Calu3 (cell line): Measurements from ENCODE around the gene OR14C36. TPM values are rescaled to one million over a fixed set of nuclear protein-coding genes. Genes with fewer than 3 reads are reported as not detected.
"Not testable (repeated sequence)": the region's sequence is repeated elsewhere in the genome, so short reads cannot be mapped to it uniquely, and the experiment has no call there.

Experiments
- Bru-seq: library from RNA; stranded (reverse); fragments of 400-500 nt; gene quantifications from one replicate; lab custom pipeline; 2021; lab: Mats Ljungman, UMichigan
- BruChase-seq, 2 experiments: library from RNA; stranded (reverse); fragments of 400-500 nt; gene quantifications; one replicate each; lab custom pipeline; 2021; lab: Mats Ljungman, UMichigan
- BruUV-seq: library from RNA; stranded (reverse); fragments of 400-500 nt; replicated peaks from 2 replicates; lab custom pipeline; 2021; lab: Mats Ljungman, UMichigan
- CTCF ChIA-PET: fragments of 300-600 bp; sonication (Branson Sonifier 250); formaldehyde crosslinking; loops from one replicate; lab custom pipeline; 2022; ENCODE audit warnings: antibody characterized with exemption; lab: Charles Lee
- DNase-seq: peaks from one replicate; pipeline ENCODE4 v3.0.0; 2022
- H3K27ac Mint-ChIP-seq: one replicate; pipeline ENCODE4 v1.8.0; 2022; ENCODE audit warnings: mixed read lengths; ENCODE audit not compliant: unreplicated experiment
- H3K27me3 Mint-ChIP-seq: one replicate; pipeline ENCODE4 v1.8.0; 2022; ENCODE audit warnings: mixed read lengths; ENCODE audit not compliant: unreplicated experiment
- H3K36me3 Mint-ChIP-seq: one replicate; pipeline ENCODE4 v1.8.0; 2022; ENCODE audit warnings: mild to moderate bottlenecking, moderate library complexity, mixed read lengths; ENCODE audit not compliant: insufficient read depth, unreplicated experiment
- H3K4me1 Mint-ChIP-seq: one replicate; pipeline ENCODE4 v1.8.0; 2022; ENCODE audit warnings: mild to moderate bottlenecking, low read depth, mixed read lengths; ENCODE audit not compliant: unreplicated experiment
- H3K4me3 Mint-ChIP-seq: one replicate; pipeline ENCODE4 v1.8.0; 2022; ENCODE audit warnings: mild to moderate bottlenecking, low read depth, moderate library complexity, mixed read lengths; ENCODE audit not compliant: unreplicated experiment
- H3K9me3 Mint-ChIP-seq: one replicate; pipeline ENCODE4 v1.8.0; 2022; ENCODE audit warnings: low read depth, mixed read lengths; ENCODE audit not compliant: unreplicated experiment
- CTCF ChIP-seq: fragments of 200-600 bp; IDR thresholded peaks from one replicate; pipeline ENCODE4 v1.8.0; 2022; ENCODE audit warnings: antibody characterized with exemption; ENCODE audit not compliant: unreplicated experiment
- intact Hi-C: fragments of 100-400 bp; cut with micrococcal nuclease; formaldehyde crosslinking; loops from one replicate; pipeline ENCODE4 v1.10.0; 2022; ENCODE audit not compliant: unreplicated experiment
- long read RNA-seq: library from polyadenylated mRNA; stranded (forward); transcript quantifications from one replicate; pipeline ENCODE4 v2.0.0, GENCODE V29; 2022
- total RNA-seq: library from RNA; stranded (reverse); gene quantifications from 2 replicates; pipeline ENCODE4 v1.2.3, GENCODE V29; 2022

OR14C36 gene
- not detected in 2 replicates for total RNA-seq
- Bru-seq, nascent RNA, result not detected
- BruChase-seq, experiment 1, labeled RNA remaining after a 6-hour chase, result not detected
- BruChase-seq, experiment 2, labeled RNA remaining after a 2-hour chase, result not detected
- long read RNA-seq, result 0 reads

GRCh38 chr1:248348475-248348874, at the start of gene OR14C36:
OR14C36 (plus strand) TSS chr1:248348775; CDS start chr1:248348775, 0 bp downstream.
- TF ChIP-seq CTCF, result no peak
- intact Hi-C loops, result no loop called here
- Mint-ChIP-seq H3K4me3 (no peak within 1 kb of the TSS), H3K27me3 (no peaks in the 10 kb centered on the region), H3K9me3 (peaks cover 9% of the 10 kb centered on the region), H3K27ac (no peak within 1 kb of the TSS), H3K4me1 (no peaks in the 10 kb centered on the region), H3K36me3 (no peaks in the 10 kb centered on the region)
- no TSS peak for BruUV-seq
- CTCF ChIA-PET, result no interaction called here
- no peak for DNase-seq

- intact Hi-C loops, result no loop called here
- no peak for DNase-seq
- H3K4me3 Mint-ChIP-seq, result no peak within 1 kb of the TSS
- peaks cover 19% of the 10 kb centered on the region for H3K9me3 Mint-ChIP-seq
- no peak within 1 kb of the TSS for H3K27ac Mint-ChIP-seq
- H3K36me3 Mint-ChIP-seq, result no peaks in the 10 kb centered on the region
- no peaks in the 10 kb centered on the region for H3K4me1 Mint-ChIP-seq
- no peaks in the 10 kb centered on the region for H3K27me3 Mint-ChIP-seq
- no TSS peak for BruUV-seq
- CTCF ChIA-PET, result no interaction called here
- no peak for TF ChIP-seq CTCF
Measured at GRCh38 chr1:248303324-248303723, 45.3 kb upstream of the OR14C36 start, which contains the start of gene OR2T12. OR2T12 (minus strand) TSS chr1:248303424; CDS start chr1:248295578, 7,846 bp downstream.

GRCh38 chr1:248305672-248306071, 42.9 kb upstream of the OR14C36 start:
- H3K4me1 Mint-ChIP-seq, BruUV-seq, intact Hi-C loops, DNase-seq, H3K4me3 Mint-ChIP-seq, H3K36me3 Mint-ChIP-seq, H3K27me3 Mint-ChIP-seq, H3K27ac Mint-ChIP-seq, CTCF ChIA-PET: not testable (repeated sequence)
- peaks cover 13% of the 10 kb centered on the region for H3K9me3 Mint-ChIP-seq

- CTCF ChIA-PET, result no interaction called here
- no peaks in the 10 kb centered on the region for H3K36me3 Mint-ChIP-seq
- H3K4me1 Mint-ChIP-seq, result no peaks in the 10 kb centered on the region
- H3K27me3 Mint-ChIP-seq, result no peaks in the 10 kb centered on the region
- intact Hi-C loops, result no loop called here
- no peak for DNase-seq
- peaks cover 11% of the 10 kb centered on the region for H3K9me3 Mint-ChIP-seq
- TF ChIP-seq CTCF, result no peak
- H3K27ac Mint-ChIP-seq, result no peak overlapping the region
- BruUV-seq, result no TSS peak
- no peak overlapping the region for H3K4me3 Mint-ChIP-seq
Measured at GRCh38 chr1:248306103-248306502, 42.5 kb upstream of the OR14C36 start.

GRCh38 chr1:248306740-248307139, 41.8 kb upstream of the OR14C36 start:
- CTCF ChIA-PET, H3K27me3 Mint-ChIP-seq, DNase-seq, H3K4me3 Mint-ChIP-seq, H3K36me3 Mint-ChIP-seq, H3K27ac Mint-ChIP-seq, H3K4me1 Mint-ChIP-seq, BruUV-seq, intact Hi-C loops: not testable (repeated sequence)
- peaks cover 10% of the 10 kb centered on the region for H3K9me3 Mint-ChIP-seq
